ENCODE measurements around the gene ESYT2.

The ESYT2 gene

DNA sequence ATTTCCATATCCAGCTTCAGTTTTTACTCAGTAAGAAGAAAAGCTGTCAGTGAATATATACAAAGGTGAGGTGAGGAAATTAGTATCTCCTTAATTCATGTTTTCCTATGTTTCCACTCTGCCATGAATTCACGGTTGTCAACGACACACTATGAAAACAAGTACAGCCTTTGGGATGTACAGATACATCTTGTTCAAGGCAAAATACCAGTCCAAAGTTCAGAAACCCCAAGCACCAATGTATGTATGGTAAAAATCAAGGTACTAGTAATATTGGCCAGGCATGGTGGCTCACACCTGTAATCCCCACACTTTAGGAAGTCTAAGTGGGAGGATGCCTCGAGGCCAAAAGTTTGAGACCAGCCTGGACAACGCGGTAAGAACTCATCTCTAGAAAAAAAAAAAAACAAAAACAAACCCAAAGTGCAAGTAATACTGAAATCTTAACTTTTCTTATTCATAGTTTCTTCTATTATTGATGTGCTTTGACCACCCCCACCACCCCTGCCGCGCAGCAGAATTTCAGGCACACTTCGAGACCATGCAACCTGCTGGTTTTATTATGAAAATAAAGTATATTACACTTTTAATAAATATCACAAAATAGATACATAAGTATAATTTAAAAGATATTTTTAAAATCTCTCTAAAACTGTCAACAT lies 3.5 kb downstream of the ESYT2 start:
- no peak for DNase-seq

DNA sequence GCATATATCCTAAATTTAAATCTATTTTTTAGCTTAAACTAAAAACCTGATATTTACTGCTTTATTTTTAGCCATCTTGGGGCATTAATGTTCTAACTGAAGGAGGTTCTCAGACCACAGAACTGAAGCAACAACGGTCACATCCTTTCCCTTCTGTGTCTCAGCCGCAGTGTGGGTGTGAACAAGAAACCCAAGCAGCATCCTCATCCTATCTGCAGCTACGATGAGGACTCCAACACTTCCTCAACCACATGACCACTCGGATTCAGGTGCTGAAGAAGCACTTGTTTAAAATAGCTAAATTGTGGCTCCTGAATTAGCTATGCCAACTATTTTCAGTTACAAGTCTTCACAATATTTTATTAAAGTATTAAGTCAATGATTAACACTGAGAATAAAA lies 5.3 kb downstream of the ESYT2 start:
- DNase-seq, result peak; percentile 59

DNA sequence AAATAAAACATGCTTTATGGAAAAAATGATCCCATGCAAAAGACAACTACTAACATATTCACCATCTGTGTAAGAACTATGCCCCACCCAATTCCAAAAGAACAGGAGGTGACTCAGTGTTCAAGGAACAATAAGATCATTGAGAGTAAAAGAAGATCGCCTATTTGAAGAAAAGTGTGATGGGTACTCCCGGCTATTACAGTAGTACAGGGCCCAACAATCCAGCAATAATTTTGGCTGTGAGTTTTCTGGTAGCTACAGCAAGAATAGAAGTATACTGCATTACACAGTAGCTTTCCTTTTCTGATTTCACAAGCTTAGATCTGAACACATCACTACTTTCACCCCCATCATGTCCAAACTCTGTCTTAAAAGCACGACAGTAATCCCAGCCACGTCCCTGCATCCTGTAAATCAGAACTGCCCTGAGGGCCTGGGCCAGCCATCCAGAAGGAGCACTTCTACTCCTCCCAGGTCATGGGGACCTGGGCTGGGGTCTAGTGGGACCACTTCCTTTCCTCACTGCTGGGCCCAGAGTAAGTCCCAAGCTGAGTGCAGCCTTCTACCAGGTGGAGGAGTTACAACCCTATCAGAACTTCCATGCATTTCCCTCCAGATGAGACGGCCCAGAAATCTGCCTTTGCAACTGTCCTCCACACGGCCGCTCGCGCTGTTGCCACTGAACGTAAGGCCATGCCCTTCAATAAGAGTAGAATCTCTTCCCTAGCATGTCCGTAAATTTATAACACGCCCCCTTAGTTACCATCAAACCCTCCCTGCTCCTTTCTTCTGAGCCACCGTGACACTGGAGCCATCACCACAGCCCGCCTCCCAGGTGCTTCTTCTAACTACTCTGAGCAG lies 7.9 kb downstream of the ESYT2 start:
- DNase-seq, result peak; percentile 35

DNA sequence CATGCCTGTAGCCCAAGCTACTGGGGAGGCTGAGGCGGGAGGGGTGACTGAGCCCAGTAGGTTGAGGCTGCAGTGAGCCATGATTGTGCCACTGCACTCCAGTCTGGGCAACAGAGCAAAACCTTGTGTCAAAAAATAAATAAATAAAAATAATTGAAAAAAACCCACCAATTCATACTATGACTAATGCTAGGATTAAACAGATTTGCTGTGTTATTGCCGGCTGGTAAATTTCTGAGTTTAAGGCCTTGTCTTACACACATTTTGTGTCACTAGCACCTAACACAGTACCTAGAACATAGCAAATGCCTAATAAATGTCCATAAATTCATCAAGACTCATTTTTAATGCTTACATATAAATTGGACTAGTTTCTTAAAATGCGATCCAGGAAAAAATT lies 8.7 kb downstream of the ESYT2 start:
- no peak for DNase-seq

DNA sequence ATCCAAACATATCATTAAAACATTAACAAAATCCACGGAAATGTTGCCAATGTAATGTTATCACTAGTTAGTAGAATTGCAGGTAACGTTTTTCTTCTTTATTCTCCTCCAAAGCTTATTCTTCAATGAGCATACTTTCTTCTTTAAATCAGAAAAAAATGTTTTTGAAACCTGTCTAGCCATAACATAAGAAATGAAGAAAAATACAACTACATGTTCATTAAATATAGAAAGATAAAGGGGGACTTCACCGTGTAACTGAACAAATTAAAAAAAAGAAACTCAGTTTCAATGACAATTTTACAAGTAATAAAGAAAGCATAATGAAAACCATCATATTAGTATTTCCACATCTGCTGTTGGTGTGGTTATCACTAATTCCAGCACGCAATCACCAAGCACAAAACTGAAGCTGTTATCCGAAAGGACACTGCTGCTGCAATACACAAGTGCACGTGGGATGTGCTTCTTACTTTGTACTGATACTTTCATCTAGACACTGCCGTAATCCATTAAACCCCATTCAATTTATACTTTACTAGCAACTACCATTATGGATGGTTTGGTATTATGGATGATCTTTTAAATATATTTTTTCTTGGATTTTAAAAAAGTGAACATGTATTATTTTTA lies 9.6 kb downstream of the ESYT2 start:
- DNase-seq, result peak; percentile 69

DNA sequence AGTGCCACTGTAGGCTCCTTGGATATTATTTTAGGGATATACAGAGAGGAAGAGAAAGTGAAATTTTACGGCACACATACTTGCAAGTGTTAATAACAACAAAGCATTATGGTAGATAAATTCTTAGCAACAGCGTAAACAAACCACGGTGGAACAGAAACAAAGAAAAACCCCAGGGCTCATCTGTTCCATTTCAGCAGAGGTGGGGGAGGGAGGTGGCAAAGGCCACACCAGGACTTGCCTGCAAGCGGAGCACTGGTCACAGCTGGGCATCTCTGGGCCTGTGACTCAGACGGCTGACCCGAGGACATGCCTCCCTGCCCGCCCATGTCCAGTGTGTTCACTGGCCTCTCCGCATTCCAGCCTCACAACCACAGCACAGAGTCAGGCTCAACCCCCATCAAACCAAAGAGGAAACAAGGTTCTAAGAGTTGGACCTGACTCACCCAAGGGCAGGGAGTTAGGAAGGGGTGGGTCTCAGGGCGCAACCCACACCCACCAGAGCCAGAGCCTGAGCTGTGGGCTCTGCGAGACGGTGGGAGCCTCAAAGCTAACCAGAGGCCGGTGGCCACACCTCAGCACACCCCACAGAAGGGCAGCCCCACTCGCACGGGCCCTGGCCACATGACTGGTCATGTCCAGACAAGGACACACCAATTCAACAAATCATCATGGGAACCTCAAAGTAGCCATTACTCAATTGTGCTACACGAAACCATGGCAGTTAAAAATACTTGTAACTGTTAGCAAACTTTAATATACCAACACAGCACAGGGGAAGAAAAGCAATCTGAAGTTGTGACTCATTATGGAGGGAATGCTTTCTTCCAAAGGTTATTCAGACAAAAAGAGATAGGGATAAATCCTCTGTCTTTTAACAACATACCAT lies 10.7 kb downstream of the ESYT2 start:
- DNase-seq, result peak; percentile 86

DNA sequence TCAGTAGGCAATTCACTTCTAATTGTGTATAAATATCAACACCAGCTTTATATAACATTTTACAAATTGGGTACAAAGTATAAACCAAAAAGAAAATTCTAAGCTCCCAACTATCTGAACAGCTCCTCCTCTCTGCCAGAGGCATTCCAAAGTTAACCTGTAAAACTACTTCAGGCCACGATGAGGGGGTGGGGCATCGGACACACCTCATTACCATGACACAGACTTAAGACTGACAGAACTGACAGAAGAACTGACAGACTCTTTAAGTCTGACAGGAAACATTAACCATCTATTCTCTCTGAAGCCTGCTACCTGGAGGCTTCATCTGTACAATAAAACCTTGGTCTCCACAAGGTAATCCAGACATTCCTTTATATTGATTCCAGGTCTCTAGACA lies 12.3 kb downstream of the ESYT2 start:
- no peak for DNase-seq

DNA sequence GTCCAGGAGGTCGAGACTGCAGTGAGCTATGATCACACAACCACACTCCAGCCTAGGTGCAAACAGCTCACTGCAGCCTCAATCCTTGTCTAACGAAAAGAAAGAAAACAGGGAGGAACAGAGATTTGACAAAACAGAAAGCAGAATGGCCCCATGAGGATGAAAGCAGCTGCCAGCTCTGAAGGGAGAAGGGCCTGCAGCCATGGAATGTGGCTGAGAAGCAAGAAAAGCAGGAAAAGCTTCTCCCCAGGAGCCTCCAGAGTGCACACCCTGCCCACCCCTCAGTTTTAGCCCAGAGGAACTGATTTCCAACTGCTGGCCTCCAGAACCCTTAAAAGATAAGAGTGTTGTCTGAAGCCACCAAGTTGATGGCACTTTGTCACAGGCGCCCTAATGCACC lies 13.0 kb downstream of the ESYT2 start:
- DNase-seq, result no peak

DNA sequence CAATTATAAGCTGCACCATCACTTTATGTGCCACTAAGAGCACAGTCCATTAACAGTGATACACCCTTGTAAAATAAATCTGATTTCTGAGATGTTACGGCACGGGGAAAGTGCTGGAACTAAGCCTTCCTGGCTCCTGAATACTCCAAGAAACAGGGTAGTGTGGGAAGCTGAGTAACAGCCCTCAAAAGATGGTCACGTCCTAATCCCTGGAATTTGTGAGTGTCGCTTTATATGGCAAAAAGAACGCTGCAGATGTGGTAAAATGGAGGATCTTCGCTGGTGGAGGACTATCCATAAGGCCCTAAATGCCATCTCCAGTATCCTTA lies 13.5 kb downstream of the ESYT2 start:
- no peak for DNase-seq

DNA sequence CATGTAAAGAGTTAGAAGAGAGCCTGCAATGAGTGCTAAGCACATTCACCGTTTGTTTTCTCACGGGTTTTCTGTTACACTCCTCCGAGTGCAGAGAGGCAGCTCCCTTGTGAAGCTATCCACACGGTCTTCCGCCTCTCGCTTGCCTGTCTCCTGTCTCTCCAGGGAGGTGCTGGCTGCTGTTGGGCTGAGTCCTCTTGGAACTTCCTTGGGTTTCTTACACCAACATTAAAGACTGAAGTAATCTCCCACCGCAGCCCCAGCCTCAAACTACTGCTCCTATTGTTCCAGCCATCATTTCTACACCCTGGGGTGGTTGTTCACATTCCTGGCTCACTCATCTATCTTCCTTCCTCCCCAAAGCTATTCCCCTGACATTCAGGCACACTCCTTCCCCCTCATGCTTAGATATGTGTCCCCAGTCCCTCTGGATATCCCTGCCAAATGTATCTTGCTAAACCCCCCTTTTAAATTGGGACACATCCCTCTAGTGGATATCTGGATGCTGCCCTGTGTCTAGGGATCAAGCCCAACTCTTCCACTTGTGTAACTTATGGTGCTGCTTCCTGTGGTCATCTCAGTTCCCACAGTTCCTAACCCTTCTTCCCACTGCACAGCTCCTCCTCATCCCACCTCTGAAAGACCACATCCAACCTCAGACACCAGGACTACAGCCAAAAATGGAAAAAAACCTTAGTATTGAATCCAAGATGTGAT lies 14.1 kb downstream of the ESYT2 start:
- DNase-seq, result no peak

DNA sequence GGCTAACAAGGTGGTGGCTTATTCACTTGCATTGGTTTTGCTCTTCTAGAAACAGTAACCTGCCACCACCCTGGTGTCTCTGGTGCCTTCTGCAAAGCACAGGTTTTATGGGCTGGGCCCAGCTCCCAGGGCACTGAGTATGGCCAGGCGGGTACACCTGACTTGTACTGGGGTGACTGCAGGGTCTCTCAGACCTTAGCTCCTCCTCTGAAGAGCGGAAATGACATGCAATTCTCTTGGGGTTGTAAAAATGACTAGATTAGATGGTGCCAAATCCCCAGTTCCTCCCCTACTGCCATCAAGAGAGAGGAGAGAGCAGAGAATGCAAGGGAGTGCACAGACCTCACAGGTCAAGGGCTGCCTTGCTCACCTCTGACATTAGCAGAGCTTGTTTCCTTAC lies 14.7 kb downstream of the ESYT2 start:
- no peak for DNase-seq

DNA sequence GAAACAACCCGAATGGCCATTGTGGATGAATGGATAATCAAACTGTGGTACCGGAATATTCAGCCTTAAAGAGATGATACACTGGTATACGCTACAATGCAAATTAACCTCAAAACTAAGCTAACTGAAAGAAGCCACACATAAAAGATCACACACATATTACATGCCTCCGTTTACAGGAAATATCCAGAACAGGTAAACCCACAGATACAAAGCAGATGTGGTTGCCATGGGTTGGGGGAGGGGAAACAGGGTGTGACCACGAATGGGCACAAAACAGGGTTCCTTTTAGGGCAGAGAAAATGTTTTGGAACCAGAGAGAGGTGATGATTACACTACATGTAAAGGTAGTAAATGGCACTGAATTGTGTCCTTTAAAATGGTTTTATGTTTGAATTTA lies 16.6 kb downstream of the ESYT2 start:
- DNase-seq, result no peak

DNA sequence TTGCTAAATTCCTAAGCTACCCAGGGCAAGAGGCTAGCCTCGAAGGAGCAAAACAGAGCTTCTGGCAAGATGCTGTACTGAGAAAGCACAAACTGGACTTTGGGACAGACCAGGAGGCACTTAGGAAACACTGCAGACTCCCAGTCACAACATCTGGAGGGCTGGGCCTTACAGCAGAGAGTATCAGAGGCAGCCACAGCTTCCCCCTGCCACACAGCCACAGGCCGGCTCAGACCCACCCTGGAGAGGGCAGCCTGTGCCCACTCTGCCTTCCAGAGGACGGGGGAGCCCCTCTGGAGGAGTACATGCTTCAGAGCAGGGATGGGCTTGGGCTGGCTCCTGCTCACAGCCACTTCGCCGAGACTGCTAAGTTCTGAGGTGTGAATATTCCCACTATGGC lies 17.4 kb downstream of the ESYT2 start:
- no peak for DNase-seq

DNA sequence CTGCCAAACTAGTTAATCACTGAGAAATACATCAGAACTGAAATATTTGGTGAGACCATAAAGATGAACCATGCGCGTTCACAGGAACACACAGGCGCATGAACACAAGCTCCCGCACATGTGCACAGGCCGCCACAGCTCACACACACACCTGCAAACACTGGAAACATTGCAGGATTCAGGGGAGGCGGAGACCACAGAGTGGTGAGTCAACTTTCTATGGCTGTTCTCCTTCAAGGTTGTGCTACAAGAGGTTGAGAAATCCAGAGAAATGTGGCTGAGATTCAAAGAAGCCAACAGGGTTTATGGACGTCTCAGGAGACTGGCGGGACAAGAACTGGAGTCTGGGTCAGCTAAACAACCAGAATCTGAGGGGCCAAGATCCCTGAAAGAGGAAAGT lies 17.8 kb downstream of the ESYT2 start:
- DNase-seq, result no peak

DNA sequence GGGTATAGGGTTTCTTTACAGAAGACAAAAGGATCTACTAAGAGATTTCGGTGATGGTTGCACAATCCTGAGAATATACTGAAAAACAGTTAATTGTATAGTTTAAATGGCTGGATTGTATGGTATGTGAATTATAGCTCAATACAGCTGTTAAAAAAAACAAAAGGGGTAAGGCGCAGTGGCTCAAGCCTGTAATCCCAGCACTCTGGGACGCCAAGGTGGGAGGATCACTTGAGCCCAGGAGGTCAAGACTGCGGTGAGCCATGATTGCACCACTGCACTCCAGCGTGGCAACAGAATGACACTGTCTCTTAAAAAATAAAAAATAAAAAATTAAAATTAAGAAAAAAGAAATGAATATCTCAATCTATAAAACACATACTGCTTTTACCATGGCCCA lies 18.5 kb downstream of the ESYT2 start:
- no peak for DNase-seq

DNA sequence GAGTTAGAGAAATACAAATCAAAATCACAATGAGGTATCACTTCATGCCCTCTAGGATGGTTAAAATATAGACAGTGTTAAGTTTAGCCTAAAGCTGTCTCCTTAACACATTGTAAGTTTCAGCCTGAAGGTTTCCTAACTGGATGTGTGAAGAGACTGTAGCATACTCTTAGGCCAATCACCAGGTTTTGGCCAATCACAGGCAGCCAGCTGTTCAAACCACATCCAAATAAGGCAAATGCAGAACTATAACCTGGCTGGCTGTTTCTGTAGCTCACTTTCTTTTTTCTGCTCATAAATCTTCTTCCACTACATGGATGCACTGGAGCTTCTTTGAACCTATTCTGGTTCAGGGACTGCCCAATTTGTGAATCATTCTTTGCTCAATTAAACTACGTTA lies 19.7 kb downstream of the ESYT2 start:
- DNase-seq, result peak; percentile 49

DNA sequence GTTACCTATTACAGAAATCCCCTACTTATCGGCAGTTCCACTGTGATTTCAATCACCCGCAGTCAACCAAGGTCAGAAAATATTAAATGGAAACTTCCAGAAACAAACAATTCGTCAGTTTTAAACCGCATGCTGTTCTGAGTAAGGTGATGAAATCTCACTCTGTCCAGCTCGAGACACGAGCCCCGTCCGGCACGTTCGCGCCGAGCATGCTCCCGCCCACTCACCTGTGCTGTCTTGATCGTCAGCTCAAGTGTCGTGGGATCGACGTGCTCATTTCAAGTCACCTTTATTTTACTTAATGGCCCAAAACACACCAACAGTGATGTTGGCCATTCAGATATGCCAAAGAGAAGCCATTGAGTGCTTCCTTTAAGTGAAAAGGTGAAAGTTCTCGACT lies 21.2 kb downstream of the ESYT2 start:
- no peak for DNase-seq

DNA sequence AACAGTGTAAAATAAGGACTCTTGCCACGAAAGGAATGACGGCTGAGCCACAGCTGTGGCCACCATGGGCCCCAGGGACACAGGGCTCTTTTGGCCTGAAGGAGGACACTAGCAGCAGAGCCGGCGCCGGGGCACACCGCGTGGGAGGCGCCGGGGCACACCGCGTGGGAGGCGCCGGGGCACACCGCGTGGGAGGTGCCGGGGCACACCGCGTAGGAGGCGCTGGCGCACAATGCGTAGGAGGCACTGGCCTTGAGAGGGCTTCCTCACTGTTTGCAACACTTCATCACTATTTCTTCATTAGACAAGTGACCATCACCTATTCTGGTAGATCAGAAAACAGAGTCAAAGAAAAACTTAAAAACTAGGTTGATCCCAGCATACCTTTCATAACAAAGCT lies 23.4 kb downstream of the ESYT2 start:
- DNase-seq, result no peak

DNA sequence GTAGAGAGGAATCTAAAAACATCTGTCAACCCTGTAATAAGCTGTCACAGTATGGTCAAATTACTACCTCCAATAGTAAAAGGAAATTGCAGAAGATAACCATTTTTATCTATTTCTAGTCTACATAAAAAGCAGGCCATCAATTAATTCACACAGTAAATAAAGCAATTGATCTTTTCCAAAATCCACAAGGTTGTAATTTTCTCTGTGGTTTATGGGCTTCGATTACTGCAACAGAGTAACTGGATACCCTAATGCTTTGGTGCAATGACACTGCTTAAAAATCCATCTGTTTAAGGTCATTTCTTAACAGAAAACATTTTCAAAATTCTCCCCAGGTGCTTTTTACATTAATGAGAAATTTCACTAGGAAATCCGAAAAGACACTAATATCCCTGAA lies 23.9 kb downstream of the ESYT2 start:
- no peak for DNase-seq

DNA sequence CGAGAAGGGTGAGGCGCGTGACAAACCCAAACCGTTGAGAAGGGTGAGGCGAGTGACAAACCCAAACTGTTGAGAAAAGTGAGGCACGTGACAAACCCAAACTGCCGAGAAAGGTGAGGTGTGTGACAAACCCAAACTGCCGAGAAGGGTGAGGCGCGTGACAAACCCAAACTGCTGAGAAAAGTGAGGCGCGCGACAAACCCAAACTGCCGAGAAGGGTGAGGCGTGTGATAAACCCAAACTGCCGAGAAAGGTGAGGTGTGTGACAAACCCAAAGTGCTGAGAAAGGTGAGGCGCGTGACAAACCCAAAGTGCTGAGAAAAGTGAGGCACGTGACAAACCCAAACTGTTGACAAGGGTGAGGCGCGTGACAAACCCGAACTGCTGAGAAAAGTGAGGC lies 25.0 kb downstream of the ESYT2 start:
- DNase-seq, result no peak

DNA sequence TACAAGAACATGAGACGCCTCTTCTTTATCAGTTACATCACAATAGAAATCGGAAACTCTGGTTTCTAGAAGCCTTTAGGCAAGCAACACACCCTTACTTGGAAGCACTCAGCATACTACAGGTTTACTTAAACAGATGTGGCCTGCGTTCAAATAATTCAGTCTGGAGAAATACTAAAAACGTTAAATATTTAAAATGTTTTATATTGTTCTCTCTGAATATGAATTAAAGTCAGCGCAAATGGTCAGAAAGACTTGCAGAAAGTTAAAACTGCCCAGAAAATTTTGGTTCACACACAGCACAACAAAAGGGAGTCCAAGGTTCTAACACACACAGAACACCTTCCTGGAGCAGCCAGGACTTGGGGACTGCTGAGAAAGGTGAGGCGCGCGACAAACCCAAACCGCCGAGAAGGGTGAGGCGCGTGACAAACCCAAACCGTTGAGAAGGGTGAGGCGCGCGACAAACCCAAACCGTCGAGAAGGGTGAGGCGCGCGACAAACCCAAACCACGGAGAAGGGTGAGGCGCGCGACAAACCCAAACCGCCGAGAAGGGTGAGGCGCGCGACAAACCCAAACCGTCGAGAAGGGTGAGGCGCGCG lies 25.8 kb downstream of the ESYT2 start:
- DNase-seq, result no peak
